HG02885 (cell line): ENCODE measurements around the gene LDLRAD3.
"Not testable (repeated sequence)": the region's sequence is repeated elsewhere in the genome, so short reads cannot be mapped to it uniquely, and the experiment has no call there.

Source experiments
- ATAC-seq: cut with Tn5 transposase; IDR thresholded peaks from one replicate; pipeline ENCODE4 v1.9.1; 2021; ENCODE audit warnings: mild to moderate bottlenecking; ENCODE audit not compliant: unreplicated experiment, poor library complexity

The LDLRAD3 gene

DNA sequence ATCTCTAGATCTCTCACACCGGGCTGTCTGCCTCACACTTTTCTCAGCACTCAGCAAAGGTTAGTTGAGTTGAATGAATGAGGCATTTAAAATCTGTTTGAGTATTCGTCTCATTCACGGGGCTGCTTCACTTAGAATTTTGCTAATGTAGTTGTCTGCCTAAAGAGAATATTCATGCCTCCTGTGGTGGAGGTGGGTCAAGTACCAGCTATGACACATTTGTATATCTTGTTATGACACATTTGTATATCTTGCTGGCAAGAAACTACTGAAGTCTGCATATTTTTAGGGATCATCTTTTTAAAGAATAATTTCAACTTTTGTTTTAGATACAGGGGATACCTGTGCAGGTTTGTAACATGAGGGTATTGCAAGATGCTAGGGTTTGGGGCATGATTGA, 43.1 kb downstream of the LDLRAD3 start:
- no peak for ATAC-seq

DNA sequence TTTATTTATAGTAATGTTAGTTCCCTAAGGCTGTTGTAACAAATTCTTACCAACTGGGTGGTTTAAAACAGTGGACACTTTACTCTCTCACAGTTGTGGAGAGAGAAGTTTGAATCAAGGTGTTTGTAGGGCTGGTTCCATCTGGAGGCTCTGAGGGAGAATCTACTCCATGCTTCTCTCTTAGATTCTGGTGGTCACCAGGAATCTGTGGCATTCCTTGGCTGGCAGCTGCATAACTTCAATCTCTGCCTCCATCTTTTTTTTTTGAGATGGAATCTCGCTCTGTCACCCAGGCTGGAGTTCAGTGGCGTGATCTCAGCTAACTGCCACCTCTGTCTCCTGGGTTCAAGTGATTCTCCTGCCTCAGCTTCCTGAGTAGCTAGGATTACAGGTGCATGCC, 46.3 kb downstream of the LDLRAD3 start:
- no peak for ATAC-seq

DNA sequence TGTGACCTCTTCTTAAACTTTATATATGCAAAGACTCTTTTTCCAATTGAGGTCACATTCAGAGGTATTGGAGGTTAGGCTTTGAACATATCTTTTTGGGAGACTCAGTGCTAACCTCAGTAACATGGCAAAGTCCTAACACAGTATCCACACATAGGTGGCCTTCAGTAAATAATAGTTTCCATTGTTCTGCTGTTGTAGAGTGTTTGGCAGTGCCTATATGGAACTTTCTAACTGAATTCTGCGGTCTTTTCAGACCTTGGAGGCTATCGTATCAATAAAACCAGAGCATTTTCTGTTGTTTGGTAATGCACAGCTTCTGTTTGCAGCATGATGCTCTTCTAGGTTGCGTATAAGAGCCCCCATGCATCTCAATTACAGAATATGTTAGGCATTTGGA, 47.0 kb downstream of the LDLRAD3 start:
- no peak for ATAC-seq

DNA sequence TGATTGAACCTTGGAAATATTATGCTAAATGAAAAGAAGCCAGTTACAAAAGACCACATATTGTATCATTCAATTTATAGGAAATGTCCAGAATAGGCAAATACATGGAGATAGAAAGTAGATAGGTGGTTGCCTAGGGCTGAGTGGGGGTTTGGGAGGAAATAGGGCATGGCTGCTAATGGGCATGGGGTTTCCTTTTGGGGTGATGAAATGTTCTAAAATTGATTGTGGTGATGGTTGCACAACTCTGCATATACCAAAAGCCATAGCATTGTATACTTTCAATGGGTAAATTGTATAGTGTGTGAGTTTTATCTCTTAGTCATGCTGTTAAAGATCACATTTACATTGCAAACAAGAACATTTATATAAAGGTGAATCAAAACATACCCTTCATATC, 48.7 kb downstream of the LDLRAD3 start:
- no peak for ATAC-seq

DNA sequence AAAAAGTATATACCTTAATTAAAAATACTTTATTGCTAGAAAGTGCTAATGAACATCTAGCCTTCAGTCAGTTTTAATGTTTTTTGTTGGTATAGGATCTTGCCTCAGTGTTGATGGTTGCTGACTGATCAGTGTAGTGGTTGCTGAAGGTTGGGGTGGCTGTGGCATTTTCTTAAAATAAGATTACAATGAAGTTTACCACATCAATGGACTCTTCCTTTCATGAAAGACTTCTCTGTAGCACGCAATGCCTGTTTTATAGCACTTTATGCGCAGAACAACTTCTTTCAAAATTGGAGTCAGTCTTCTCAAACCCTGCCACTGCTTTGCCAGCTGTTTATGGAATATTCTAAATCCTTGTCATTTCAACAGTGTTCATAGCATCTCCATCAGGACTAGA, 50.6 kb downstream of the LDLRAD3 start:
- no peak for ATAC-seq

DNA sequence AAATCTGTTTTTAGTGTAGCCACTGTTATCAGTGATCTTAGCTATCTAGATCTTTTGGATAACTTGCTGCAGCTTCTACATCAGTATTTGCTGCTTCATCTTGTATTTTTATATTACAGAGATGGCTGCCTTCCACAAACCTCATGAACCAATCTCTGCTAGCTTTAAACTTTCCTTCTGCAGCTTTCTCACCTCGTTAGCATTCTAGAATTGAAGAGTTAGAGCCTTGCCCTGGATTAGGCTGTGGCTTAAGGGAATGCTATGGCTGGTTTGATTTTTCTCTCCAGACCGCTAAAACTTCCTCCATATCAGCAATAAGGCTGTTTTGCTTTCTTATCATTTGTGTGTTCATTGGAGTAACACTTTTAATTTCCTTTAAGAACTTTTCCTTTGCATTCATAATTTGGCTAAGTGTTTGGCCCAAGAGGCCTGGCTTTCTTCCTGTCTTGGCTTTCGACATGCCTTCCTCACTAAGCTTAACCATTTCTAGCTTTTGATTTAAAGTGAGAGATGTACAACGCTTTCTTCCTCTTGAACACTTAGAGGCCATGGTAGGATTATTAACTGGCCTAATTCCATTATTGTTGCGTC, 51.9 kb downstream of the LDLRAD3 start:
- ATAC-seq = no peak

DNA sequence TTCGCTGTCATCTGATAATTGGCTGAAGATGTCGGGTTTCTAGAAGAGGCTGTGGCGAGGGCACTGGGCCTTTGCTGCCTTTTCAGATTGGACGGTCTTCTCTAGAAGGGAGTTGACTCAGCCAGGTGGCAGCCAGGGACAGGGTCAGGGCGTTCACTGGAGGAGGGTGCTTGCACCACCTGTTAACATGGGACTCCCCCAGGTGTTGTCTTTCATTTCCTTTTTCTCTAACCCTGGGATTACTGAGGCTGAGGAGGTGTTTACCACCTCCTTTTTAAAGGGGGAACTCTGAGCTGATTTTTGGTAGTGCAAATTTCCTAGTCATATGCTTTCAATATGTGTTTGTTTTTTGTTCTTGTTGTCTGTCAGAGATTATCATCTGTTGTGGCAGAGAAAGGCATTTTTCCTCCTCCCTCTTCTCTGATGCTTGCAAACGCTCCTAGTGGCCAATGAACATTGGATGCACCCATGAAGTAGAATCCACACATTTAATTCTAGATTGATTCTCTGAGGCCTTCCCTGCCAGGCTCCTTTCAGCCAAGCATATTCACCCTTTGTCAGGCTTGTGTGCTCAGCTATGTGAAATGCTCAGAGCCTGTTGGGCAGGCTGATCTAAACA, 54.1 kb downstream of the LDLRAD3 start:
- ATAC-seq = peak; percentile 67

DNA sequence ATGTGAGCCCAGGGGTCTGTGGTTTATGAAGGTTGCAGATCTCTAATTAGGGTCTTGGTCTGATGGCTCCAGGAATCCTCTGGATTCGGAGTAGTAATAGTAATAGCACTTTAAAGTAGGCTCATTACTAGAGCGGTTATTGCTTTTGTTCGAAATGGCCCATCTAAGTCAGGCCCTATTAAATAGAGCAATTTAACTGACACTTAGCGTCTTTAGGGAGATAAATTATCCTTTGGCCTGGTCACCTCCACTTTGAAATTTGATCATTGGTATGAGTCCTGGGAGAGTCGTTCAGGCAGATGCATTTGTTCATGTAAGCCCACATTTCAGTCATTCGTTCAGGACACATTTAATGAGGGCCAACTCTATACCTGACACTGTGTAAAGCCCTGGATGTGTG, 54.8 kb downstream of the LDLRAD3 start:
- ATAC-seq = no peak

DNA sequence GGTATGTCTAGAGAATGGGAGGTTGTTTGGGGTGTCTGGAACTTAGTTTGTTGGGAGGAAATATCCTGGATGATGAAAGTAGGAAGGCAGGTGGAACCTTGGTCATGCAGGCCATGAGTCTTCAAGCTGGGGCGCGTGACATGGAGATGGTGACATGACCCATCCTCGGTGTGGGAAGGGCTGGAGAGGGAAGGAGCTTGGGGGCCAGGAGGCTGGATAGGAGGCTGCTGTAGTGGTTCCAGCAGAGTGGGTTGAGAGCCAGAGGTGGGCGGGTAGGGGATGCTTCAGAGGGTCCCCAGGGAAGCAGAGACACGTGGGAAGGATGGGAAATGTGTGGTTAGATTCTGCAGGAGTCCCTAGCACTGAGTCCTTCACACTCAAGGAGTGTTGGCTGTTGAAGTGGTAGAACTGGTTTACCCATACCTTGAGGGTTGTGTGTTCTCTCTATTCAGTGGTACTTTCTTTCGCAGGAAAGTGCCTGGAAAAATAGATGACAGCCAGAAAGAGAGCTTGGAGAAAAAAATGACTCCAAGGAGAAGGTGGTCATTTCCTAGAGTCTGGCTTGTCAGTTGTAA, 56.8 kb downstream of the LDLRAD3 start:
- ATAC-seq = no peak

DNA sequence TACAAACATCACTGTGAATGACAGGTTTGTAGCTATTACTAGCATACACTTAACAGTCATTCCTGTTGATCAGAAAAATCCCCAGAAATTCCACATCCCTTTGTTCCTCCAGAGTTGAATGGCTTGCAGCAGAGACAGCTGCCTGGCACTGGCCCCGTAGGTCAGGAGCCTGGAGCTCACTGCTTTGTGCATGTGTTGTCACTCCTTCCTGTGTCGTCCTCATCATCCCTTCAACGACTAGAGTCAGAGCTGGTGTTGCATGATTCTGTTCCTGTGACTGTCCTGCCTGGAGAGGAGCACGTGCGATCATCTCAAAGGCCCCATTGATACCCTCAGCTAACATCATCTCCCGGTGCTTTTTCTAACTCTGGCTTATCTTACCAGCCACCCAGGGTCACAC, 58.3 kb downstream of the LDLRAD3 start:
- ATAC-seq = no peak

DNA sequence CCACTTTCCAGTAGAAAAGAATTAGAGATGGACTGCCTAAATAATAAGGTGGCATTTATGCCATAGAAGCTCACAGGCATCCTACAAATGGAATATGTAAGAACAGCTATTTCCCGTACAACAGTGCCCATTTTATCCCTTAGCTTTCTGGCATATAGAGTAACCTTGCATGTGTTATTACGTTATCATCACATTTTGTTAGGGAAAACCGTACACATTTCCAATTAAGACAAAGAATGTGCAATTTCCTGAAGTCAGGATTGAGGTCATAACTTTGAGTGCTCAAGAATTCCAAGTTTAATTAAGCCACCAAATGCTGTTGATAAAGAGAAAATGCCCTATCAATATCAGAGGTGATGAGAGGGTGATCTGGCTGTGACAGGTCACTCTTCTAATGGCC, 58.9 kb downstream of the LDLRAD3 start:
- ATAC-seq = no peak

DNA sequence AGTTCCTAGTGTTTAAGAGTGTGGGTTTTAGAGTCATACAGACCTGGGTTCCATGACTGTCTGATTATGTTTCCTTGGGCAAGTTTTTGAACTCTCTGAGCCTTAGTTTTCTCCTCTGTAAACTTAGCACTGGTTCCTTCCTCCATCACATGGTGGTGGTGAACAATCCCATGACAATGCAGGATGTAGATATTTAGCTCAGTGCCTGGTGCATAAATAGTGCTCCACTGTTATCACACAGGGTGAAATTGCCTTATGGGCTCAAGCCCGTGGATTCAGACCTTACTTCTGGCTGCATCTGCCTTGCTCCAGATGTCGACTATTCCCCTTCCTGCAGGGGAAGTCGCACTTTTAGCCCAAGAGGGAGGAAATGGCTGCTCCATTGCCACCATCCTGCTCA, 62.7 kb downstream of the LDLRAD3 start:
- ATAC-seq = no peak

DNA sequence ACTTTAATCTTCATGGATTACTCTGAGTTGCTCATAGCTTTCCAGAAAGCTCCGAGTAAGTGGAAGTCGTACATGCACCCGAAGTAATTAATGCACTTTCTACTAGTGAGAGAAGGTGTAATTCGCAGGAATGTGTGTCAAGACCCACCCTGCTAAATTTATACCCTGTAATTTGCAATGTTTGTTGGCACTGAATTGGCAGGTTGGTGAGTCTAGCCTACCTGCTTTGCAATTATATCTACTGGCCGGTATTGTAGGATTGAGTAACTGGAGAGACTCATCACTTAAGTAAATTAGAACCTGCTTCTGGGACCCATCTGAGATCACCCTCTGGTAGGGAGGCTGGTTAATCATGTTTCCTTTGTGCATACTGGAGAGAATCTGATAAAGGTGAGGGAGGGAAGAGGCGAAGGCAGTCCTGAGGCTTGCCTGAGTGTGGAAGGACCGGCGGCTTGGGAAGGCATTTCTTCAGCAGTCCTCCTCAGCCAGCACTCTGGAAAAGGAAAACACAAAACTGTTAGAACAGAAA, 63.3 kb downstream of the LDLRAD3 start:
- no peak for ATAC-seq

DNA sequence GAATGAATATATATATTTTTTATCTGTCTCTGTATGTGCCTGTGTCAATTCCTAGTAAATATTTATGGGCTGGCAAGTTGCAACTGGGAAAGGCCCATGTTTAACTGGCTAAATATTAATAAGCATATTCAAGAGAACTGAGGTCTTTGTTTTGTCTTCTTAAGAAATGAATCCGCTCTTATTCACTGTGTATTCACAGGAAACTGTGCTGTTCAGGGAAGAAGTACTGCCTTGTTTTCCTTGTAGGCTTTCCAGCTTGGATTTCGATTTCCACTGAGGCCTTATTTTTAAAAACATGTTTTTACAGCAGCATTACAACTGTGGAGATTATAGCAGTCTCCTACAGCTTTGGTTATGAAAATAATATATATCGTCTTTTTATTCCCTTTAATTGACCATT, 64.7 kb downstream of the LDLRAD3 start:
- no peak for ATAC-seq

DNA sequence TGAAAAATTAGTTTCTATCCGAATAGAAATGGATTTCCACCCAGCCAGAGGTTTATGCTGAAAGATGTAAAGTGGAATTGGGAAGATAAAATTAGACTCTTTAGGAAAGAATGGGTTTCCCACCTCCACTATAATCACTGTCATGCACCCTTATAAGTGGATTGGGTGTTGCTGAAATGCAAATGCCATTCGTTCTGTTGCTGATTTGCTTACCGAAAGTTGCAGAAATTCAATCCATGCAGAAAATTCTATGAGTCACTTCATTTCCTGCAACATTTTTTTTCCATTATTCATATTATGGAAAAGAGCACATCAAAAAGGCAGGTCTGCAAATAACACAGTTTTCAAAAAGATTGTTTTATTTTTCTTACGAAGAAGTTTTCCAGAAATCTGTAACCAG, 65.6 kb downstream of the LDLRAD3 start:
- no peak for ATAC-seq

DNA sequence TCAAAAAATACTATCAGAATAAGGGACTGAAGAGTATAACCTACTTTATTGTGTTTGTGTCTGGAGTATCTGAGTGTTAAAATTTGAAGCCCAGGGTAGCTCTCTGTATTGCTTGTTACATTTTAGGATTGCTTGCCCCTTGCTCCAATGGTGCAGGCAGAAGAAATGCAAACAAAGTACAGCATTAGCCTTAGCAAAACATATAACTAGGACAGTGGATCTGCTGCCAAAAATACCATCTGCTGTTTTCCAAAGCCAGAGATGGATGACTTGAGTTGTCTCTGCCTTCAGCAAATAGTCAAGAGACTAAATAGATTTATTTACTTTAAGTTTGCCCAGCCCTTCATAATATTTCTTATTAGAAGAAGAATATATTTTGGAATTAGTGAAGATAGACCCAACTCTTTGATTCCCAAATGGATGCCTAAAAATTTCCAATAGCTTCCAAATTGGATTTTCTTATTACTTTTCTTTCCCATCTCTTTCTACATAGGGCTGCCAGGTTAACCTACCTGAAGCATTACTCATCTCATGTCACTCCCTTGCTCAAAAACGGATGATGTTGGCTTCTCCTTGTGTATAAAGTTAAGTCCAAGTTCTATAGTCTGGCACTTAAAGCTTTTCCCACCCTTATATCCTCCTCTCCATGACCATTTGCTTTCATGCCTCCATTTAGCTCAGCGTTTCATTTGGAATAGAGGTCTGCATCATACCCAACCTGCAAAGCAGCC, 66.3 kb downstream of the LDLRAD3 start:
- ATAC-seq = no peak

DNA sequence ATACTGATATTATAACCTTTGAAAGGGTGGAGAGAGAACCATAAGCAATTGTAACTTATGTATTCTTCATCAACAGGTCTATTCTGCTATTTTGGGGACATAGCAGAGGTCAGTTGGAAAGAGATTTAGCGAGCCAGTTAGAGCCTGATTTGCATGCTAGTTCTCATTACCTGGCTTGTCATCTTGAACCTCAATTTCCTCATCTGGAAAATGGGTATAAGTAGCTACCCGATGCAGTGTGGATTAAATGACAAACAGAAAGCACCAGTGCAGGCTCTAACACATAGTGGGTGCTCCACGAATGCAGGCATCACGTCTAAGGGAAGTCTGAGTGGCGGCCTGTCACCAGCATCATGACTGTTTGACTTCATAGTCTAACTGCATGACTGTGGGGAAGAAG, 67.7 kb downstream of the LDLRAD3 start:
- ATAC-seq = no peak

DNA sequence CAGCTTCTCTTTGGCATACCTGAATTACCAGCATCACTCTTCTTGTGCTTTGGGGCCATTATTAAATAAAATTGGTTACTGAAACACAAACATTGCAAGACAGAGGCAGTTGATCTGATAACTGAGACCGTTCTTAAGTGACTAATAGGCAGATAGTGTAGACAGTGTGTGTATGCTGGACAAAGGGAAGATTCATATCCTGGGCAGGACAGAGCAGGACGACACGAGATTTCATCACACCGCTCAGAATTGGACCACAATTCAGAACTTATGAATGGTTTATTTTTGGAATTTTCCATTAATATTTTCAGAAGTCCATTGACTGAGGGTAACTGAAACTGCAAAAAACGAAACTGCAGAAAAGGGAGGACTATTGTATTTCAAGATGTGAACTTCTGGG, 68.6 kb downstream of the LDLRAD3 start:
- ATAC-seq = no peak

DNA sequence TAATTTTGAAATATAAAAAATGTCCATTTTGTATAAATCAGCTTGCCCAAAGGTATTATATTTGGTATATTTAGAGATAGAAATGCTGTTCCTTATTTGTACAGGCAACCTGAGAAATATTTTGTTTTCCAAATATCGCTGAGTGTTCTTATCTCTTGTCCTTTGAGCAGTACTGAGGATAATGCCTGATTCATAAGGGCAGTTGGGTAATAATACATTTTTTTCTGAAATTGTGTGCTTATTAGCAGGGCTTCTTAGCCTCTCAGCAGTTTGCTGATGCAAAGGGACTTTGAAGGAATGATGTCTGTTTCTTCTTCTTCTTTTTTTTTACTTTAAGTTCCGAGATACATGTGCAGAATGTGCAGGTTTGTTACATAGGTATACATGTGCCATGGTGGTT, 69.1 kb downstream of the LDLRAD3 start:
- ATAC-seq = no peak

DNA sequence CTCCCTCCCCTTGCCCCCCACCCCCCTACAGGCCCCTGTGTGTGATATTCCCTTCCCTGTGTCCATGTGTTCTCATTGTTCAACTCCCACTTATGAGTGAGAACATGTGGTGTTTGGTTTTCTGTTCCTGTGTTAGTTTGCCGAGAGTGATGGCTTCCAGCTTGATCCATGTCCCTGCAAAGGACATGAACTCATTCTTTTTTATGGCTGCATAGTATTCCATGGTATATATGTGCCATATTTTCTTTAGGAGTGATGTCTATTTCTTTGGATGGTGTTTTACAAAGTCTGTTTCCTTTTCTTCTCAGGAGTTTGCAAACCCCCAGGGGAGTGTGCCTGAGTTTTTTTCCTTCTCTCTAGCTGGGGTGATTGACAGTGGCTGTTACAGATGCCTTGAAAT, 69.6 kb downstream of the LDLRAD3 start:
- not testable (repeated sequence) for ATAC-seq
